Activated T-cell treated with anti-CD3 and anti-CD28 coated beads, Interleukin-2, amount 50 U/mL, for 4 hours (primary cell): ENCODE measurements around the gene EEF1AKMT1. TPM values are rescaled to one million over a fixed set of nuclear protein-coding genes. Genes with fewer than 3 reads are reported as not detected.

ENCODE experiments used
- ATAC-seq, 2 donors: fragments of 200-7000 bp; cut with Tn5 transposase; one replicate each; pipeline ENCODE4 v1.10.0; 2021
- DNase-seq: peaks from one replicate; pipeline ENCODE4 v3.0.0-alpha.2; 2020
- H3K27me3 Mint-ChIP-seq: one replicate; pipeline ENCODE4 v1.8.0; 2021; ENCODE audit warnings: low read depth, mixed read lengths
- H3K36me3 Mint-ChIP-seq: one replicate; pipeline ENCODE4 v1.8.0; 2022; ENCODE audit warnings: mixed read lengths; ENCODE audit not compliant: insufficient read depth
- H3K4me1 Mint-ChIP-seq: one replicate; pipeline ENCODE4 v1.8.0; 2021; ENCODE audit warnings: low read depth, mixed read lengths
- H3K4me3 Mint-ChIP-seq: one replicate; pipeline ENCODE4 v1.8.0; 2021; ENCODE audit warnings: mild to moderate bottlenecking, moderate library complexity, mixed read lengths
- H3K9me3 Mint-ChIP-seq: one replicate; pipeline ENCODE4 v1.8.0; 2021; ENCODE audit warnings: mixed read lengths
- total RNA-seq, 3 donors: library from RNA; stranded (reverse); gene quantifications; one replicate each; pipeline ENCODE4 v1.2.1, GENCODE V29; 2021

EEF1AKMT1 gene
- total RNA-seq, 3 donors from 2014 or later = 10.2 to 10.9 (median 10.5) TPM

DNA sequence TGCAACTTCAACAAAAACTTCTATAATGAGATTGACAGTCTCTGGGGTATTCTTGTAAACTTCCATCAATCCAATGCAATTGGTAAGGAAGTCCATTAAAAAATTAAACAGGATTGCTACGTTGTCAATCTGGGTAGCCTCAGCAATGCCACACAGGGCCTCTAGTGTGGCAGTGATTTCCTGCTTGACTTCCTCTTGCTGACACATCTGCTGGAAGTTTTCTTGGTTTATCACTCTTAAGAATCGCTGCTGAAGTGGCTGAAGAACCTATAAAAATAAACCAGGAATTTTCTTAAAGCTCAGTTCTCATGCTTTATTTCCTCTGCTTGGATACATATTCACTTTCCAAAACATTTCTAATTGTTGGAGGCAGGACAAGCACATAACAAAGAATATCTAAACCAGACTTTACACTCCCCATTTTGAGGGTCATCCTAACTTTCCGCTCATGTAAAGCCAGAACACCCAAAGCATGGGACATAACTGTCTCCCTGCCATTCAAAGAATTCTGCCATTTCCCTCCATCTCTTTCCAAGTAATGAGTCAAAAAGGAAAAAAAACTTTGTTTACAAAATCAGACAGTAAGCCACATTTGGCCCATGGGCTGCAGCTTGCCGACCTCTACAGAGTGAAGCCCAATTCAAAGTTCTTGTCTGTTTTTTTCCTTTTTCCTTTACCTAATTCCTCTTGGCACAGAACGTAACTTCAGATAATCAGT is 23.2 kb upstream of the EEF1AKMT1 start:
- H3K4me1 Mint-ChIP-seq = peaks cover 14% of the 10 kb centered on the region
- no peaks in the 10 kb centered on the region for H3K9me3 Mint-ChIP-seq
- H3K36me3 Mint-ChIP-seq = peaks cover 59% of the 10 kb centered on the region
- DNase-seq (no peak), ATAC-seq (no peak)
- no peak overlapping the region for H3K4me3 Mint-ChIP-seq
- no peaks in the 10 kb centered on the region for H3K27me3 Mint-ChIP-seq

DNA sequence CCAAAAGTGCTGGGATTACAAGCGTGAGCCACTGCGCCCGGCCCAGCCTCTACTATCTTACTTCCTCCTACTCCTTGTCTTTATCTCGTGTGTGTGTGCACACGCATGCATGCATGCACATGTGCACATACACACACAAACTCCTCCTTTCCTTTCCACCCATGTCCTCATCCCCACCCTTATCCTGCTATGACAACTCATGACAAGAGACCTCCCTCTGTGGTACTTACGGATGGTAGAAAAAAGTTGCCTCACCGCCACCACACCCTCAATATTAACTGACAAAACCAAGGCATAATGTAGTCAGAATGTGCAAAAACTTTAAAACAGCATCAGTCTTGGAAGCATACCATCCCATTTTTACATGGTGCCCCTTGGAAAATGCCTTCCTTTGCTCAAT is 15.9 kb upstream of the EEF1AKMT1 start:
- Mint-ChIP-seq H3K36me3 (peaks cover 44% of the 10 kb centered on the region), H3K9me3 (no peaks in the 10 kb centered on the region), H3K27me3 (no peaks in the 10 kb centered on the region), H3K4me3 (no peak overlapping the region), H3K4me1 (no peaks in the 10 kb centered on the region)
- no peak for DNase-seq
- no peak for ATAC-seq

DNA sequence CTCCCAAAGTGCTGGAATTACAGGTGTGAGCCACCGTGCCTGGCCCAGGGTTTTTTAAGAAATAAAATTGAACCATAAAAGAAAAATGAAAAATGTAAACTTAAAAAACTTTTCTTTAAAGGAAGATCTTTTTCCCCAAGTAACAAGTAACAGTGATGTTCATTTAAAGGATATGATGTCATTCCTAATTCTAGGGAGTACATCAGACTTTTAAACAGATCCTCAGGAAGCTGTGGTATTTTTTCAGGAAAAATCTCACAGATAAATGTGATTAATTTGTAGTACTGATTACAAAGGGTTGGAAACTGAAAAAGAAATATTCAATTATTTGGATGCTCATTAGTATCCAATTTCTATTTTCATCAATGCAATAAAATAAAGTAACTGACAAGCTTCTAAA is 14.6 kb upstream of the EEF1AKMT1 start:
- H3K36me3 Mint-ChIP-seq = peaks cover 43% of the 10 kb centered on the region
- no peaks in the 10 kb centered on the region for H3K4me1 Mint-ChIP-seq
- no peak for ATAC-seq
- no peak for DNase-seq
- no peak overlapping the region for H3K4me3 Mint-ChIP-seq
- H3K9me3 Mint-ChIP-seq = no peaks in the 10 kb centered on the region
- H3K27me3 Mint-ChIP-seq = no peaks in the 10 kb centered on the region

DNA sequence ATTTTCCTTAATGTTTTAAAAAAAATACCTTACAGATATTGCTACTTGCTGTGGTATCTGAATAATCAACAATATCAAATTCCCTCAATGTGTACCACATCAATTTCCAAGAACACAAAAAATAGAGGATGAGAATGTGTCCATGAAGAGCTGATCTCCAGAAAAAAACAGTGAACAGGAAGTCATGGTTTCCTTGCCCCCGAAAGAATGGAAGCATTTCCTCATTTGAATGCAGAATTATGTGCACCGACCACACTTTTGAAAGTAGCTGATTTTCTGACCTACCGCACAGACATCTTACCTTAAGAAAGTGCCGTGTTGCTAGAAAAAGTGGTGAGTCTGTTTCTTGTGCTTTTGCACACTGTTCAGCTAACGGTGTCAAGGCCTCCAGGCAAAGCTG is 13.4 kb upstream of the EEF1AKMT1 start:
- DNase-seq = no peak
- Mint-ChIP-seq H3K4me3 (no peak overlapping the region), H3K27me3 (no peaks in the 10 kb centered on the region), H3K36me3 (peaks cover 47% of the 10 kb centered on the region), H3K4me1 (no peaks in the 10 kb centered on the region), H3K9me3 (no peaks in the 10 kb centered on the region)
- no peak for ATAC-seq

DNA sequence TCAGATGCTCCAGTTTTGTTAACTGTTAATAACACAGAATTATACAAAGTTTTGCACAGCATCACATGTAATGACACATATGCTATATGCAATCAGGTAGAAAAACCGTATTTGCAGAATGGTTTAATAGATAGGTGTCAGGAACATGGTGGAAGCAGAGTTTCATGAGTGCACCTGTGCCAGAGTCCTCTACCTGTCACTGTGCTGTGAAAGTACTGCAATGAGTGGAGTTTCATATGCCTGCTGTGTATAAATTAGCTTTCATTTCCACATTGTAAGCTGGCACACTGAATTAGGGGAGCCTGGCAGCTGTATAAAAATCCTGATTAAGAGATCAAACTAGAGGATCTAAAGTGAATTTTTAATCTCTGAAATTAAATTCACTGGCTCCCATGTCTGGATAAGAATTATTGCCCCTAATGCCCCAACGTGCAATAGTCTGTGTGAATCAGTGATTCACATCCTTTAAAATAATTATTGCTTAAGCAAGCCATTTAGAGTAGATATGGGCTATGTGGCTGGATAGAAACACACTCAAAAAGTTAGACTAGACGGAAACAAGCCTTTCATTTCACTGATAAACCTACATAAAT is 8.5 kb upstream of the EEF1AKMT1 start:
- H3K36me3 Mint-ChIP-seq = peaks cover 33% of the 10 kb centered on the region
- no peaks in the 10 kb centered on the region for H3K27me3 Mint-ChIP-seq
- DNase-seq (no peak), ATAC-seq (peak; percentile 54 to 65)
- H3K4me3 Mint-ChIP-seq = no peak overlapping the region
- no peaks in the 10 kb centered on the region for H3K4me1 Mint-ChIP-seq
- H3K9me3 Mint-ChIP-seq = no peaks in the 10 kb centered on the region

DNA sequence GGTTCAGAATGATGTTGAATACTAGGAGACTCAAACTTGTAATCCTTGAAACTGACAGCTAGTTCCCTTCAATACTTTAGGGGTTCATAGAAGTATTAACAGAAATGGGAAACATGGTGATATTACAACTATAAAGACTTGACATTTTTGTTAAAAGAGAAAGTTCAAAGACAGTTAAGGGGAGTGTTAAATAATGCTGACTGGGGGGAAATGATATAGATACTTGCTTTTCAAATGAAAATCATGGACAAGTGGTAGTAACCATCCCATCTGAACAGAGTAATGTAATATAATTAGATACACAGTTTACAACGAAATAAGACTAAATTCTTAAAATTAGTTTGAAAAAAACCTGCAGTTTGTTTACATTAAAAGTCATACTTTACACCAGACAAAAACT is 6.6 kb upstream of the EEF1AKMT1 start:
- no peaks in the 10 kb centered on the region for H3K27me3 Mint-ChIP-seq
- H3K4me1 Mint-ChIP-seq = no peaks in the 10 kb centered on the region
- peaks cover 27% of the 10 kb centered on the region for H3K36me3 Mint-ChIP-seq
- no peaks in the 10 kb centered on the region for H3K9me3 Mint-ChIP-seq
- no peak for DNase-seq
- H3K4me3 Mint-ChIP-seq = no peak overlapping the region
- no peak for ATAC-seq

DNA sequence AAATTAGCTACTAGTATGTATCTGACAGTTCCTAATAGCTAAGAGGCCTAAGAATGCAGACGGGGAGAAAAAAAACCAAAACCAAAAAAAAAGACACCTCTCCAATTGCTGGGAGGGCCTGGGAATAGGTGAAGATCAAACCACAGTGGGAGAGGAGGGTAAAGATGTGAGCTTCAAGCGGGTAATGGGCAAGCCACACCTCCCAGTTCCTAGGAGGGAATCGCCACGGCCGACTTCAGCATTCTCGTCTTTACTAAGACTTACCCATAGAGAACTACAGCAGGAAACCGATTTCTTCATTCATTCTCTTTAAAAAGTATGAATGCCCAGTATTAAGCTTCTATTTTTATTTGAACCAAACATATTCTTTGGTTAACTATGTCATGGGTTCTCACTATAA is 5.6 kb upstream of the EEF1AKMT1 start:
- no peak for DNase-seq
- no peak for ATAC-seq
- no peak overlapping the region for H3K4me3 Mint-ChIP-seq
- H3K27me3 Mint-ChIP-seq = no peaks in the 10 kb centered on the region
- H3K4me1 Mint-ChIP-seq = peaks cover 4% of the 10 kb centered on the region
- peaks cover 27% of the 10 kb centered on the region for H3K36me3 Mint-ChIP-seq
- no peaks in the 10 kb centered on the region for H3K9me3 Mint-ChIP-seq

DNA sequence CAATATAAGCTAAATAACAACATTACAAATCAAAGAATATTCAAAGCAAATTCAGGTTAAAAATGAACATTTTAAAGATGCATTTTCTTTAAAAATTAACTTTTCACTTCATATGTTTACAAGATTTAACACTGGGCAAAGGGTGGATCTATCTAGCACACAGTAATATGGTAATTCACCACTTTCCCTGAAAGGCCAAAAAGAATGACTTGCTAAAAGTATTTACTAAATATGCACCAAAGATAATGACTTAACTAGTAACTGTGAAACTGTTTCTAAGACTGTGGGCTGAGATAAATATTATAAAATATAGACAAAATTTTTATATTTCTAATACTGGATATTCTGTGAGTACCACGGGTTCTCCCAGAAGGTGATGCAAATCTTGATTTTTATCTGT is 4.5 kb upstream of the EEF1AKMT1 start:
- no peaks in the 10 kb centered on the region for H3K27me3 Mint-ChIP-seq

DNA sequence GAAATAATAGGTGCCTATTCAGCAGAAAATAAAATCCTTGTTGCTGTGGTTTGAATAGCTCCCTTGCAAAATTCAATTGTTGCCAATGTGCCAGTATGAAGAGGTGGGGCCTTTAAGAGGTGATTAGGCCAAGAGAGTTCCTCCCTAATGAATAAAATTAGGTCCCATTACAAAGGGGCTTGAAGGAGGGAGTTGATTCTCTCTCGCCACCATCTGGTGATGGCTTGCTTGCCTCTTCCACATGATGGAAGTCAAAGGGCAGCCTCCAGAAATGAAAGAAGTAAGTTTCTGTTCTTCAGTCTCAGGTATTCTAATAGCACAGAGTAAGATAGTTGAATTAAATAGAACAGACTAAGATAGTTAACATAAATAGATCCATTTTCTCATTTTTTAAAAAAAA is 3.0 kb upstream of the EEF1AKMT1 start:
- Mint-ChIP-seq H3K9me3 (no peaks in the 10 kb centered on the region), H3K27me3 (no peaks in the 10 kb centered on the region), H3K4me3 (no peak overlapping the region), H3K4me1 (peaks cover 16% of the 10 kb centered on the region), H3K36me3 (peaks cover 11% of the 10 kb centered on the region)
- no peak for DNase-seq
- ATAC-seq = no peak

More for the DNA sequence above, 4.5 kb upstream of the EEF1AKMT1 start:
- Mint-ChIP-seq H3K4me3 (no peak overlapping the region), H3K9me3 (no peaks in the 10 kb centered on the region), H3K36me3 (peaks cover 18% of the 10 kb centered on the region), H3K4me1 (peaks cover 8% of the 10 kb centered on the region)
- ATAC-seq (no peak), DNase-seq (no peak)

DNA sequence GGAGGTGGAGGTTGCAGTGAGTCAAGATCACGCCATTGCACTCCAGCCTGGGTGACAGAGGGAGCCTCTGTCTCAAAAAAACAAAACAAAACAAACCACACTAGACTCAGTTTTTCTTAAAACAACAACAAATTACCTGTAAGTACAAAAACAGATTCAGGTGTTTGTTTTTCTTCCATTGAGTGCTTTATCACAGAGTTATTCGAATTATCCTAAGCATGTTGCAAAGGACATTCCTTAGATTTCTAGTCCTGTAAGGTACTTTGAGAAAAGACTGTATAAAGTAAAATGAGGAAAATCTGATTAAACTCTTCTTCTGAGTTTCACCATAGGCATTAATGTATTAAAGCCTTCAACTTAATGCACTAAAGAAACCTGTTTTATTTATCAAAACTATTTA is 2.2 kb upstream of the EEF1AKMT1 start:
- Mint-ChIP-seq H3K4me1 (peaks cover 20% of the 10 kb centered on the region), H3K4me3 (no peak overlapping the region), H3K9me3 (no peaks in the 10 kb centered on the region), H3K27me3 (no peaks in the 10 kb centered on the region), H3K36me3 (peaks cover 15% of the 10 kb centered on the region)
- no peak for DNase-seq
- no peak for ATAC-seq

DNA sequence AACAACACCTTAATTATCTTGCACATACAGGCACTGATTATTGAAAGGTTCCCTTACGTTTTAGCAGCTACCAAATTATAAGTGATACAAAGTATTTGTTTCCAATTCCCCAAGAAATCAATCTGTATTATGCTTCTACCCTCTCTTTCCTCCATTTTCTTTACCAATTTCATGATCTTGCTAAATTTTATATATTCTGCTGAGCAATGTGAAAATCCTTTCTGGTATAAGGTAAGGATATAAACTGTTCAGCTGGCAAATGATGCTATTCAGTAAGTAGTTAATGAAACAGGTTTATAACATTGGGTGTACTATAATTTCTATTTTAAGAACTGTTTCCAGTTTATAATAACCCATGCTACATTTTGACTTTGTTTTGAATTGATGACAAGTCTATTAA is 985 bp upstream of the EEF1AKMT1 start:
- Mint-ChIP-seq H3K4me1 (peaks cover 22% of the 10 kb centered on the region), H3K36me3 (peaks cover 24% of the 10 kb centered on the region), H3K4me3 (peak overlapping the region; percentile 56), H3K27me3 (no peaks in the 10 kb centered on the region), H3K9me3 (peaks cover 4% of the 10 kb centered on the region)
- ATAC-seq = no peak
- no peak for DNase-seq

DNA sequence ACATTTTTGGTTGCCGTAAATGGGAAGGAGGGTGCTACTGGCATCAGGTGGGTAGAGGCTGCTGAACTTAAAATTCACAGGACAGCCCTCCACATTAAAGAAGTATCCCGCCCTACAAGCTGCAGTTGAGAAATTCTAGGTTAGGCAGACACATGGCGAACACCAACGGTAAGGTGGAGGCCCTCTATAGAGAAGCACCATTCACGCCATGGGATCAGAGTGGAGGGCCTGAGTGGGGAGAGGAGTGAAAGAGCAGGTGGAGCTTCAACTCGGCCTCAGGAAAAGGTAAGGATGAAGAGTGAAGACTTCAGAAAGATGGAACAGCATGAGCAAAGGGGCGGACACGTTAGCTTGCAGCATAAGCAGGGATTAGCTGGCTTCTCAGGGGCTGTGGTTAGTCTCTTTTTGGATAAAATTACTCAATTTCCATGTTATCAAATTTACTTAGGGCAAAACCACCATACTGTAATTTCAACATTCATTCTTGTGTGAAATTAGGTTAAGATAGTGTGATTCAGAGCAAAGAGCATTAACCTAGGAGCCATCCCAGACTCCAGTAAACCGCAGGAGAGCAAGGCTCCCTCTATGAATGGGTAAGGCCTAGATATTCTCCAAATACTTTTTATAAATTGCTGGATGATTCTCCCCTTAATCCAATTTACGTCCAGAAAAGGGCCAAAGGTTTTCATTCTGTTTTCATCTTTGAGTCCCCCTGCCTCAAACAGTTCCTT is 1.2 kb downstream of the EEF1AKMT1 start:
- no peaks in the 10 kb centered on the region for H3K27me3 Mint-ChIP-seq
- peaks cover 38% of the 10 kb centered on the region for H3K36me3 Mint-ChIP-seq
- no peak for ATAC-seq
- peak overlapping the region; percentile 97 for H3K4me3 Mint-ChIP-seq
- H3K4me1 Mint-ChIP-seq = peaks cover 26% of the 10 kb centered on the region
- peaks cover 11% of the 10 kb centered on the region for H3K9me3 Mint-ChIP-seq
- no peak for DNase-seq

DNA sequence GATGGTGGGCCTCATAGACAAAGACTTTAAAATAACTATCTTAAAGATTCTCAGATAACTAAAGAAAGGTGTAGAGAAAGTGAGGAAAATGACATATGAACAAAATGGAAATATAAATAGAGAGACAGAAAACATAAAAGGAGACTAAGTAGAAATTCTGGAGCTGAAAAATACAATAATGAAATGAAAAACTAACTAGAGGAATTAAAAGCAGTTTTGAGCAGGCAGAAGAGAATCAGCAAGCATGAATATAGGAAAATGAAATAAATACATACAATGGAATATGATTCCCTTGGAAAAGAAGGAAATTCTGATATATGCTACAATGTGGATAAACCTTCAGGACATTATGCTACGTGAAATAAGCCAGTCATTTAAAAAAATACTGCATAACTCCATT is 3.9 kb downstream of the EEF1AKMT1 start:
- peaks cover 39% of the 10 kb centered on the region for H3K36me3 Mint-ChIP-seq
- no peak overlapping the region for H3K4me3 Mint-ChIP-seq
- H3K27me3 Mint-ChIP-seq = no peaks in the 10 kb centered on the region
- DNase-seq = no peak
- peaks cover 23% of the 10 kb centered on the region for H3K4me1 Mint-ChIP-seq
- no peak for ATAC-seq
- H3K9me3 Mint-ChIP-seq = peaks cover 14% of the 10 kb centered on the region

DNA sequence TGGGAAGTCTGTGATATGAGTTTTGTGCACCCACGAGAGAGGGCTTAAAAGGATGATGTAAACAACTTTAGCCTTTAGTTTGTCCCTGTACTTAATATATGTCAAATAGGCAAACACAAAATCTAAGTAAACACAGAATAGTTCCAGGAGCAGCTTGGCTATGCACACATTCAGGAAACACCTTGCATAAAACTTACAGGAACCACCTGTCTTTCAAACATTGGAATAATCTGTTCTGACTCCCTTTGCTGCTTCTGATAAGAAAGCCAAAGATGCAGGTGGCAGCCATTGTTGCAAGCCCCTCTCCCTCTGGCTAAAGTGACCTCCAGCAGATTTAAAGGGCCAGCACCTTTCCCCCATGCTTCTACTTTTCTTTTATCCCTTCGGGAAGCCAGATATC is 4.7 kb downstream of the EEF1AKMT1 start:
- H3K36me3 Mint-ChIP-seq = peaks cover 39% of the 10 kb centered on the region
- H3K4me3 Mint-ChIP-seq = no peak overlapping the region
- ATAC-seq = no peak
- no peaks in the 10 kb centered on the region for H3K27me3 Mint-ChIP-seq
- no peak for DNase-seq
- H3K9me3 Mint-ChIP-seq = peaks cover 14% of the 10 kb centered on the region
- peaks cover 21% of the 10 kb centered on the region for H3K4me1 Mint-ChIP-seq
